Activated naive CD4-positive, alpha-beta T cell treated with anti-CD3 and anti-CD28 coated beads, Interleukin-2, amount 10 ng/mL, durations not matched to agents 7 days and 5 days (primary cell): ENCODE results near the gene LRG1.
"Not testable (repeated sequence)": the region's sequence is repeated elsewhere in the genome, so short reads cannot be mapped to it uniquely, and the experiment has no call there.

Experiments
- CTCF ChIA-PET: fragments of 350-600 bp; sonication (Branson Sonifier 250); formaldehyde crosslinking; loops from one replicate; lab custom pipeline; 2021; ENCODE audit warnings: antibody characterized with exemption; lab: Charles Lee
- DNase-seq: peaks from one replicate; pipeline ENCODE4 v3.0.0-alpha.2; 2020
- H3K27ac Mint-ChIP-seq: one replicate; pipeline ENCODE4 v1.8.0; 2021; ENCODE audit warnings: mild to moderate bottlenecking, moderate library complexity, mixed read lengths
- H3K27me3 Mint-ChIP-seq: one replicate; pipeline ENCODE4 v1.8.0; 2021; ENCODE audit warnings: mild to moderate bottlenecking, mixed read lengths
- H3K36me3 Mint-ChIP-seq: one replicate; pipeline ENCODE4 v1.8.0; 2021; ENCODE audit warnings: mixed read lengths
- H3K4me1 Mint-ChIP-seq: one replicate; pipeline ENCODE4 v1.8.0; 2021; ENCODE audit warnings: mixed read lengths
- H3K4me3 Mint-ChIP-seq: one replicate; pipeline ENCODE4 v1.8.0; 2021; ENCODE audit warnings: mild to moderate bottlenecking, moderate library complexity, mixed read lengths
- H3K9me3 Mint-ChIP-seq: one replicate; pipeline ENCODE4 v1.8.0; 2021; ENCODE audit warnings: mixed read lengths

The LRG1 gene

GRCh38 chr19:4567584-4568071, 27.8 kb upstream of the LRG1 start:
- Mint-ChIP-seq H3K4me3 (no peak overlapping the region), H3K36me3 (no peaks in the 10 kb centered on the region), H3K9me3 (no peaks in the 10 kb centered on the region), H3K27ac (no peak overlapping the region), H3K27me3 (peaks cover 17% of the 10 kb centered on the region), H3K4me1 (no peaks in the 10 kb centered on the region)
- CTCF ChIA-PET = interaction anchor here (1.1 to 6.7 kb wide), 8 partner anchors 9 to 113 kb away, joined by 3 to 61 read pairs (median 6); partner anchors contain the start of gene SEMA6B
- peak; percentile 79 for DNase-seq

GRCh38 chr19:4566402-4567051, 26.7 kb upstream of the LRG1 start:
- Mint-ChIP-seq H3K27ac (no peak overlapping the region), H3K4me1 (no peaks in the 10 kb centered on the region), H3K27me3 (peaks cover 17% of the 10 kb centered on the region), H3K9me3 (no peaks in the 10 kb centered on the region), H3K36me3 (no peaks in the 10 kb centered on the region), H3K4me3 (no peak overlapping the region)
- CTCF ChIA-PET = interaction anchor here (0.6 to 6.7 kb wide), 9 partner anchors 7 to 114 kb away, joined by 3 to 61 read pairs (median 5); partner anchors contain the start of gene SEMA6B
- no peak for DNase-seq

GRCh38 chr19:4563562-4563961, 23.7 kb upstream of the LRG1 start:
- H3K4me1 Mint-ChIP-seq, H3K4me3 Mint-ChIP-seq, CTCF ChIA-PET, H3K27ac Mint-ChIP-seq, H3K9me3 Mint-ChIP-seq, H3K36me3 Mint-ChIP-seq, DNase-seq: not testable (repeated sequence)
- peaks cover 26% of the 10 kb centered on the region for H3K27me3 Mint-ChIP-seq

- H3K4me3 Mint-ChIP-seq, H3K36me3 Mint-ChIP-seq, H3K27ac Mint-ChIP-seq, H3K4me1 Mint-ChIP-seq, CTCF ChIA-PET, DNase-seq, H3K9me3 Mint-ChIP-seq: not testable (repeated sequence)
- peaks cover 17% of the 10 kb centered on the region for H3K27me3 Mint-ChIP-seq
Measured at GRCh38 chr19:4562085-4562484, 22.2 kb upstream of the LRG1 start.

- Mint-ChIP-seq H3K4me3 (no peak within 1 kb of the TSS), H3K36me3 (no peaks in the 10 kb centered on the region), H3K4me1 (peaks cover 4% of the 10 kb centered on the region), H3K9me3 (peaks cover 1% of the 10 kb centered on the region), H3K27me3 (peaks cover 13% of the 10 kb centered on the region), H3K27ac (no peak within 1 kb of the TSS)
- CTCF ChIA-PET = interaction anchor here (0.7 to 1.7 kb wide), 3 partner anchors 8 to 17 kb away, joined by 3 to 5 read pairs (median 4); no protein-coding TSS in a partner anchor
- no peak for DNase-seq
Measured at GRCh38 chr19:4559569-4559968, 19.7 kb upstream of the LRG1 start, which contains the start of gene SEMA6B. Gene SEMA6B, minus strand, starts transcription at chr19:4559684. Its CDS starts 1,227 bp downstream, at chr19:4558457.

- CTCF ChIA-PET = interaction anchor here (0.6 to 1.7 kb wide), 3 partner anchors 9 to 35 kb away, joined by 4 to 5 read pairs (median 5); no protein-coding TSS in a partner anchor
- Mint-ChIP-seq H3K36me3 (no peaks in the 10 kb centered on the region), H3K9me3 (peaks cover 1% of the 10 kb centered on the region), H3K4me1 (peaks cover 4% of the 10 kb centered on the region), H3K4me3 (no peak overlapping the region), H3K27me3 (peaks cover 13% of the 10 kb centered on the region), H3K27ac (no peak overlapping the region)
- DNase-seq = peak; percentile 55
Measured at GRCh38 chr19:4557971-4558941, 18.4 kb upstream of the LRG1 start.

- peak; percentile 29 for DNase-seq
- H3K4me3 Mint-ChIP-seq = no peak overlapping the region
- H3K4me1 Mint-ChIP-seq = peaks cover 4% of the 10 kb centered on the region
- peaks cover 13% of the 10 kb centered on the region for H3K27me3 Mint-ChIP-seq
- peaks cover 1% of the 10 kb centered on the region for H3K9me3 Mint-ChIP-seq
- no peak overlapping the region for H3K27ac Mint-ChIP-seq
- H3K36me3 Mint-ChIP-seq = no peaks in the 10 kb centered on the region
- CTCF ChIA-PET = interaction anchor here (1.3 kb wide), 1 partner anchor 79 kb away, joined by 6 read pairs; no protein-coding TSS in a partner anchor
Measured at GRCh38 chr19:4557144-4557970, 17.5 kb upstream of the LRG1 start.

GRCh38 chr19:4556597-4557127, 16.8 kb upstream of the LRG1 start:
- no peak overlapping the region for H3K4me3 Mint-ChIP-seq
- CTCF ChIA-PET = interaction anchor here (1.3 kb wide), 1 partner anchor 80 kb away, joined by 6 read pairs; no protein-coding TSS in a partner anchor
- DNase-seq = peak; percentile 32
- no peak overlapping the region for H3K27ac Mint-ChIP-seq
- peaks cover 1% of the 10 kb centered on the region for H3K9me3 Mint-ChIP-seq
- H3K36me3 Mint-ChIP-seq = no peaks in the 10 kb centered on the region
- peaks cover 13% of the 10 kb centered on the region for H3K27me3 Mint-ChIP-seq
- H3K4me1 Mint-ChIP-seq = peaks cover 4% of the 10 kb centered on the region

GRCh38 chr19:4555657-4556561, 16.1 kb upstream of the LRG1 start:
- no peak overlapping the region for H3K4me3 Mint-ChIP-seq

GRCh38 chr19:4554717-4555116, 14.9 kb upstream of the LRG1 start:
- H3K9me3 Mint-ChIP-seq = peaks cover 1% of the 10 kb centered on the region
- H3K27me3 Mint-ChIP-seq = peaks cover 8% of the 10 kb centered on the region
- H3K27ac Mint-ChIP-seq = no peak overlapping the region
- CTCF ChIA-PET = interaction anchor here (0.6 to 0.8 kb wide), 2 partner anchors 12 to 20 kb away, joined by 3 to 4 read pairs; no protein-coding TSS in a partner anchor
- no peaks in the 10 kb centered on the region for H3K36me3 Mint-ChIP-seq
- H3K4me1 Mint-ChIP-seq = peaks cover 4% of the 10 kb centered on the region
- DNase-seq = no peak
- no peak overlapping the region for H3K4me3 Mint-ChIP-seq

More at GRCh38 chr19:4555657-4556561, 16.1 kb upstream of the LRG1 start:
- Mint-ChIP-seq H3K9me3 (peaks cover 1% of the 10 kb centered on the region), H3K27me3 (peaks cover 13% of the 10 kb centered on the region), H3K4me1 (peaks cover 4% of the 10 kb centered on the region), H3K36me3 (no peaks in the 10 kb centered on the region), H3K27ac (no peak overlapping the region)
- CTCF ChIA-PET = interaction anchor here (1.3 kb wide), 1 partner anchor 80 kb away, joined by 6 read pairs; no protein-coding TSS in a partner anchor
- DNase-seq = no peak

- no peak for DNase-seq
- peaks cover 4% of the 10 kb centered on the region for H3K4me1 Mint-ChIP-seq
- no peak overlapping the region for H3K27ac Mint-ChIP-seq
- H3K36me3 Mint-ChIP-seq = no peaks in the 10 kb centered on the region
- CTCF ChIA-PET = no interaction called here
- H3K27me3 Mint-ChIP-seq = no peaks in the 10 kb centered on the region
- H3K4me3 Mint-ChIP-seq = no peak overlapping the region
- H3K9me3 Mint-ChIP-seq = peaks cover 1% of the 10 kb centered on the region
Measured at GRCh38 chr19:4553775-4554174, 13.9 kb upstream of the LRG1 start.

- Mint-ChIP-seq H3K4me3 (no peak overlapping the region), H3K36me3 (no peaks in the 10 kb centered on the region), H3K9me3 (peaks cover 1% of the 10 kb centered on the region), H3K27ac (no peak overlapping the region), H3K4me1 (peaks cover 4% of the 10 kb centered on the region), H3K27me3 (no peaks in the 10 kb centered on the region)
- CTCF ChIA-PET = no interaction called here
- no peak for DNase-seq
Measured at GRCh38 chr19:4553092-4553695, 13.4 kb upstream of the LRG1 start.
